BJ (cell line): Measurements from ENCODE around the gene MCOLN3. TPM values are rescaled to one million over a fixed set of nuclear protein-coding genes. Genes with fewer than 3 reads are reported as not detected.

Experiments used
- CTCF ChIA-PET: fragments of 350-600 bp; formaldehyde crosslinking; extraction: SDS; loops from one replicate; lab custom pipeline; 2021; ENCODE audit warnings: antibody characterized with exemption, inconsistent platforms; lab: Yijun Ruan, JAX
- POLR2A ChIA-PET: fragments of 300-600 bp; sonication (Branson Sonifier 250); formaldehyde crosslinking; extraction: SDS; loops from one replicate; lab custom pipeline; 2021; ENCODE audit warnings: antibody characterized with exemption; lab: Charles Lee
- DNase-seq: peaks from one replicate; pipeline ENCODE4 v3.0.0-alpha.2; 2011; ENCODE audit warnings: low read depth
- H3K27me3 ChIP-seq: 2 replicates; pipeline ENCODE4 v1.6.0; 2011; ENCODE audit warnings: low read length; ENCODE audit not compliant: control insufficient read depth, insufficient read depth
- H3K36me3 ChIP-seq: 2 replicates; pipeline ENCODE4 v1.5.1; 2011; ENCODE audit warnings: low read length; ENCODE audit not compliant: control insufficient read depth, insufficient read depth
- H3K4me3 ChIP-seq: 2 replicates; pipeline ENCODE4 v1.5.1; 2011; ENCODE audit warnings: low read depth, mild to moderate bottlenecking, control low read depth, low read length
- CTCF ChIP-seq: IDR thresholded peaks from 2 replicates; pipeline ENCODE4 v1.5.1; 2011; ENCODE audit warnings: low read depth, mild to moderate bottlenecking, control low read depth, inconsistent platforms, low read length, moderate library complexity; ENCODE audit not compliant: insufficient read depth
- polyA plus RNA-seq: library from polyadenylated mRNA; depleted of rRNA; stranded (reverse); fragments of >200 nt; gene quantifications from 2 replicates; pipeline ENCODE4 v1.2.3, GENCODE V29; 2011

Gene MCOLN3
- polyA plus RNA-seq, 1 experiment = 0.20 TPM

- CTCF ChIA-PET = no interaction called here
- TF ChIP-seq CTCF = no peak
- H3K4me3 ChIP-seq = no peak overlapping the region
- POLR2A ChIA-PET = no interaction called here
- DNase-seq = no peak
- H3K27me3 ChIP-seq = no peaks in the 10 kb centered on the region
- no peaks in the 10 kb centered on the region for H3K36me3 ChIP-seq
Measured at GRCh38 chr1:85070972-85071492, 22.7 kb upstream of the MCOLN3 start.

DNA sequence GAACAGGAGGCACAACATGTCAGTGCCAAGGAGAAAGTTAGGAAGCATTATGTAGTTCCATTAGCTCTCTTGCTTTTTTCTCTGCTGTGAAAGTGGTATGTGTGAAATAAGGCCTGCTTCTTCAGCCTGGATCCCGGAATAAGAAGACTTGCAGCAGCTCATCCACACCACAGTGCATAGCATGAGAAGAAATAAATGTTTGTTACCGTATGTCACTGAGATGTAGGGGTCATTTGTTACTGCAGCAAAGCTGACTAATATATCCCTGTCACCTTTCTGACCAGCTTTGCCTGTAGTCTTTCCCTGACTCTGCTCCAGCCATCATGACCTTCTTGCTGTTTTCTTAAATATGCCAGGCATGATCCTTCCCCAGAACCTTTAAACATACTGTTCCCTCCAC lies 20.5 kb upstream of the MCOLN3 start:
- POLR2A ChIA-PET = no interaction called here
- Histone ChIP-seq H3K4me3 (no peak overlapping the region), H3K36me3 (no peaks in the 10 kb centered on the region), H3K27me3 (no peaks in the 10 kb centered on the region)
- DNase-seq = no peak
- TF ChIP-seq CTCF = no peak
- CTCF ChIA-PET = interaction anchor here (1.4 to 1.6 kb wide), 2 partner anchors 12 to 124 kb away, joined by 4 to 5 read pairs; no protein-coding TSS in a partner anchor

DNA sequence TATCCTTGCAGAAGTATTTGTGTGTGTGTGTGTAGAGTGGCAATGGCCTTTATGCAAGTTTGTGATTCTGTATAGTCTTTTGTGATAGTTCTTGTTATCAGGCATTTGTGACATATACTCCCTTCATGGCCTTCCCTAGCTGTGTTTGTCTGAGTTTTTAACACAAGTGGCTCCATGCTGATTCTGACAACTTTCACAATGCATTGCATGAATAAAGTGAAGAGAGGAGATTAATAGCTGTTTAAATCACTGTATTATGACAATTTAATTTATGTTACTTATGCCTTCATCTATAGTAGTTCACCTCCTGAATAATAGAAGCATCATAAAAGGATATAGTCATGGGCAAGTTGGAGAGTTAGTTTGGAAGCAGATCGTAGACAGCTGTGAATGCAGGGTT lies 17.2 kb upstream of the MCOLN3 start:
- TF ChIP-seq CTCF = no peak
- Histone ChIP-seq H3K36me3 (no peaks in the 10 kb centered on the region), H3K4me3 (no peak overlapping the region), H3K27me3 (no peaks in the 10 kb centered on the region)
- CTCF ChIA-PET = interaction anchor here (2.4 kb wide), 1 partner anchor 121 kb away, joined by 8 read pairs; no protein-coding TSS in a partner anchor
- POLR2A ChIA-PET = no interaction called here
- no peak for DNase-seq

DNA sequence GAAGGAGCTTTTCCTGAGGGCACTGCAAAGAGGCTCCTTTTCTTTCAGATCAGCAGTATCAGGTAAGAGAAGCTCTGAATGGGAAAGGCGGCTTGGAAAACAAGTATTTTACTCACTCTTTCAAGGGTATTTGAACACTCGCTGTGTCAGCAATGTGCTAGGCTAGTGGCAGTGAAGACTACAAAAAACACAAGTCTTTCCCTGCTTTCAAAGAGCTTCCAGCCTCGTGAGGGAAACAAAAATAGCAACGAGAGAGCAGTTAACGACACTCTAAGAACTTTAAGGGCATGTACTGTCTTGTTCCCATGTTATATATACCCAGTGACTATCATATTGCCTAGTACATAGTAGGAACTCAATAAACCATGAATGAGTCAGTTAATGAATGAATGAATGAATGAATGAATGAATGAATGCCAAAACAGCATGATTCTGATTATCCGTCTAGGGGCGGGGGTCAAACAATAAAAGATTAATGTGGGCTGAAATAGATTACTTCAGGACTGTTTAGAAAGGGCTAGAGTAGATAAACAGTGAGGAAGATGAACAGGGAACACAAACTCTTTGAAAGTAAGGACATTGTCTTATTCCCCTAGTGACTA lies 14.2 kb upstream of the MCOLN3 start:
- ChIA-PET POLR2A (no interaction called here), CTCF (interaction anchor here (0.8 to 1.7 kb wide), 6 partner anchors 19 to 192 kb away, joined by 3 to 10 read pairs (median 3); no protein-coding TSS in a partner anchor)
- Histone ChIP-seq H3K4me3 (peak overlapping the region; percentile 40), H3K36me3 (no peaks in the 10 kb centered on the region), H3K27me3 (no peaks in the 10 kb centered on the region)
- no peak for TF ChIP-seq CTCF
- DNase-seq = no peak

DNA sequence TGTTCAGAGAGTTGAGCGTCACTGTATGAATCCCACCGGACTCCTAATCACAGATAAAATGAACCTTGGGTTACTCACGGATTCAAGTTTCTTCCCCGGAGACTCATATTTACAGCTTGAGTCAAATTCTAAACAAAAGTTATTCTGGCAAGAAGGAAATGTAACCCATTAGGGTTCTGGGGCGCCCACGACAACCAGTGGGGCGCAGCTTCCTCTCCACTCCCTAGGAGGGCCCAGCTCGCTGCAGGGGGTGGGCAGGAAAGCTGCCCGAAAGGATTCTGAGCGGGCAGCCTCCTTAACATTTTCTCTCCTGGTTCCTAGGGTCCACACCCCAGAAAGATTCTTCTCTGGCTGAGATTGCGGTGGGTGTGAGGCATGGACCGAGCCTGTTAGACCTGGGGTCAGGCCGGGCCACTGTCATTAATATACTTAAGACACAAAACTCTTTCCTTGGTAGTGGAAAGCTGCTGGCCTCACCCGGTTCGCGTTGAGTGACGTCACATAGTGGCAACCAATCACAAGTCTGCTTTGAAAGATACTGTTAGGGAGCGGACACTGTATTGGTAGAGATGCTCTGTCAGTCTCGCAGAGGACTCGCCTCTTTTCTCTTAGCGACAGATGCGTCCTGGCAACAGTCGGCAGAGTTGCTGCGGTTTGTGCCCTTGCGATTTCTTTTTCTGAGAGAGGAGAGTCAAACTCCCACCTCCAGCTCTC lies 13.6 kb upstream of the MCOLN3 start:
- Histone ChIP-seq H3K36me3 (no peaks in the 10 kb centered on the region), H3K4me3 (peak overlapping the region; percentile 40), H3K27me3 (no peaks in the 10 kb centered on the region)
- ChIA-PET POLR2A (no interaction called here), CTCF (interaction anchor here (0.8 to 1.7 kb wide), 7 partner anchors 18 to 198 kb away, joined by 3 to 10 read pairs (median 3); partner anchors contain the start of gene C1orf52)
- TF ChIP-seq CTCF = no peak
- DNase-seq = peak; percentile 87
